NCI-H1694 (cell line): Measurements from ENCODE around the gene SLC22A23.
"Not testable (repeated sequence)": the region's sequence is repeated elsewhere in the genome, so short reads cannot be mapped to it uniquely, and the experiment has no call there.

Source experiments
- DNase-seq: peaks from one replicate; lab custom pipeline; 2025; lab: John Stamatoyannopoulos, UW

The SLC22A23 gene

DNA sequence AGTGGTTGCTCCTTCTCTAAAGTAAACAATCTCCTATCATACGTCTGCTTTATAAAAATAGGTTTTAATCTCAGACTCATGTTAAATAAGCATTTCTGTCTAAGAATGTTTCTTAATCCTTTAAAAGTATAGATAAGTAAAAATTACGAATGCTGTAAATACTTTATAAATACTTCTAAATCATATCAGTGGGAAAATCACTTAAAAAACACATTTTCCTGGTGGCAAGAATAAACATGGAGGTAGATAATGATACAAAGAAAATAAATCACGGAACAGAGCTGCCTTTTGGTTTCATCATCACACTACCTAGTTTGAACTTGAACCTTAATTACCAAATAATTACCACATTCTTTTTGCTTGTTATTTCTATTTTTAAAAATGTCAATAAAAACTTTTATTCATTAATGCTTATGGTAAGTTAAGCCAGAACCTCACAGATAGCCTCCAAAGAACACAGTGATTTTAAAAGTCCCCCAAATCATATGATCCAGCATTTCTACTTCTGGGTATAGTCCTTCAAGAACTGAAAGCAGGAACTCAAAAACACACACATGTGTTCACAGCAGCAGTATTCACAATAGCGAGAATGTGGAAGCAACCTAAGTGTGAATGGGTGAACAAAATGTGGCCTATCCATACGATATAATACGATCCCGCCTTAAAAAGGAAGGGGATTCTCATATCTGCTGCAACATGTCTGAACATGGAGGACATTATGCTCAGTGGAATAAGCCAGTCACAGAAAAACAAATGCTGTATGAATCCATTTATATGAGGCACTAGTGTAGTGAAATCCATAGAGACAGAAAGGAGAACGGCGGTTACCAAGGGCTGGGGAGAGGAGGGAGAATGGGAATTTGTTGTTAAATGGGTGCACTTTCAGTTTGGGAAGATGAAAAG is 72.4 kb downstream of the SLC22A23 start:
- no peak for DNase-seq

GRCh38 chr6:3383525-3383924 is 73.3 kb downstream of the SLC22A23 start:
- DNase-seq: no peak

DNA sequence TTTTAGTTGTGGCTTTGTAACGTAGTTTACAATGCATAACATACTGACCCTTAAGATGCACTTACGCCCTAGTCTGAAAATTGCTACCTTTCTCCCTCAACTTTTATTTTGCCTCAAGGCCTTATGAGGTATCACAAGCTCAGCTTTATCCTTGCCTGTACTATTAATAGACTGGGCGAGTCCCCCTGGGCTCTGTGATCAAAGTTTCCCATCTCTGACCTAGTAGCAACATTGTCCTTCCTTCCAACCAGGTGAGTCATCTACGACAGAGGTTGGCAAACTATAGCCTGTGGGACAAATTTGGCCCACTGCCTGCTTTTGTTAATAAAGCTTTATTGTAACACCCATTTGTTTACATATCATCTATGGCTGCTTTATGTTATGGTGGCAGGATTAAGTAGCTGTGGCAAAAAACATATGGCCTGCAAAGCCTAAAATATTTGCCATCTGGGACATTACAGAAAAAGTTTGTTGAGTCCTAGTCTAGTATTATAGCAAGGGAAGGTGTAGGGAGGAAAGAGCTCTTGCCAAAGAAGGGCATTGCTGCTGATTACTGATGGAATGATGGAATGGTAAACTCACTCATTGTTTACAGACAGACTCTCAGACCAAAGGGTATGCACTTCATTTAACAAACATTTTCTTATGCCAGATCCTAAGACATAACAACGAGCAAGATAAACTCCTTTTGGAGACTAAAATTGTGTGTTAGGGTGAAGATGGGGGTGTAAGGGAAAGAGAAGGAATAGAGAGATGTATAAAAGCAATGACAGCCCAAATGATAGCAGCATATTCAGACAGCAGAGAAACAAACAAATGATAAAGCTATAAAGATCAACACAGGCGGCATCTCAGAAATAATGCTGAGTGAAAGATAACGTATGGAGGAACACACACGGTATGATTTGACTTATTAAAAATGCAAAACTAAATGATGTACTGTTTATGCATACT is 74.2 kb downstream of the SLC22A23 start:
- DNase-seq: no peak

- DNase-seq: peak; percentile 62
Measured at GRCh38 chr6:3381233-3381921, 75.5 kb downstream of the SLC22A23 start.

DNA sequence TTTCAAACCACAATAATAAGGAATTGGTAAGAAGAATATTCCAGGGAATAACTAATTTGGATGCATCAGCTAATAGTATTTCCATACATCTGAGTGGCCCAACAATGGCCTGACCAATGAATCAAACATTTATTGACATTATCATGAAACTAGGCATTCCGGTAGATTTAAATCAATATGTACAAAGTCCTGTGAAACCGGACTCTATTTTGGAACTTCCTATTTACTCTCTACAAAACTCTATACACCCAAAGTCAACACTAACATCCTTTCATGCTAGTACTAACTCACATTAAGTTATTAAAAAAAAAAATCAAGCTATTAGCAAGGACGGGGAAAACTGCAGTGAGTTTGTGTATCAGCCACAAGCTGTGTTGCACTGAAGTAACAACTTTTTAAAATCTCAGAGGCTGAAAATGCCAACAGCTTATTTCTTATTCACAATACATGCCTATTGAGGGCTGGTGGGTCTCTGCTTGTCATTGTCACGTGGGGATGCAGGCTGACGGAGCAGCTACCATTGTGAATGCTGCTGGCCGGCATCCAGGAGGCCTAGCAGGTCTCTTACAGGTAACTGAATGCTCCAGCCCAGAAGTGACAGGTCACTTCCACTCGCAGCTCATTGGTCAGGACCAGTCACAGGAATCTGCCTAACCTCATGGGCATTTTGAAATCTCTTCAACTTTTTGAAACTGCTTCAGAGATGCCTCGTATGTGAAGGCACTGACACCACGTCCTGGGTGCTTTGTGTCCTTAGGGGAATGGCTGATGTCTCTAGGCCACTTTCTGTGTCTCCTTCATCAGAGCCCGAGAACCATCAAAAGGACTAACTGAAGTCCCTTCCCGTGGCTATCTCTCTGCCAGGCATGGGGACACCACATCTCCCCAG is 76.3 kb downstream of the SLC22A23 start:
- DNase-seq: no peak

DNA sequence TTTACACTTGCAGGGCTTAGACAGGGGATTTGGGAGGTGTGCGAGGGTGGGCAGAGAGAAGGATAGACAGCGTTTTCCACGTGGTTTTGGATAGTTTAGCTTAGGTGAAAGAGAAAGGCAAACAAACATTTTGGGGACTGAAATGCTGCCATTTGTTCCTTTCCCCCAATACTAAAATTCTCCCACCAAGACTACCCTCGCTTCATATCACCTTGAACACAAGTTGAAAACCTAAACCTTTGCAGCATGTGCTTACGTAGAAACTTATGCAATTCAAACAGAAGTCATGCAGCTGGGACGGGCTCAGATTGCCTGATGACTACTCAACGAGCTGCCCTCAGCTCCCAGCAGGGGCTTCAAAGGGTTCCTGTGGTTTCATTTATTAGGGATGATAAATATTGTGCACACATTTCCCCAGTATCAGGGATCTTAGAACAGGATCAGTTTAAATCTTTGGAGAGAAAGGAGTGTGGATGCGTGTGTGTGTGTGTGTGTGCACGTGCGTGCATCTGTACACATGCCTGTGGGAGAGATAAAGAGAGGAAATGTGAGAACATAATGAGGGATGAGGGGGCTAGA is 77.3 kb downstream of the SLC22A23 start:
- DNase-seq: no peak

- not testable (repeated sequence) for DNase-seq
Measured at GRCh38 chr6:3378808-3379207, 78.0 kb downstream of the SLC22A23 start.

DNA sequence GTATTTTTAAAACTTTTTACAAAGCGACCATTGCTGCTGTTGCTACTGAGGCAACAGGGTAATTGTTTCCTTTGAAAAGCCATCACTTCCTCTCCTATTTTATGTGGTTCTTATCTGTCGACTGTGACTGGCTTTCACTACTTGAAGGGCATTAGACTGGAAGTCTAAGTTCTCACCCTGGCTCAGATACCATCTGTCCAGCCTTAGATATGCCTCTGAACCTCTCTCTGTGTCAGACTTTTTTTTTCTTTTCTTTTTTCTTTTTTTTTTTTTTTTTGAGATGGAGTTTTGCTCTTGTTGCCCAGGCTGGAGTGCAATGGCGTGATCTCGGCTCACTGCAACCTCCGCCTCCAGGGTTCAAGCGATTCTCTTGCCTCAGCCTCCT is 78.5 kb downstream of the SLC22A23 start:
- not testable (repeated sequence) for DNase-seq

DNA sequence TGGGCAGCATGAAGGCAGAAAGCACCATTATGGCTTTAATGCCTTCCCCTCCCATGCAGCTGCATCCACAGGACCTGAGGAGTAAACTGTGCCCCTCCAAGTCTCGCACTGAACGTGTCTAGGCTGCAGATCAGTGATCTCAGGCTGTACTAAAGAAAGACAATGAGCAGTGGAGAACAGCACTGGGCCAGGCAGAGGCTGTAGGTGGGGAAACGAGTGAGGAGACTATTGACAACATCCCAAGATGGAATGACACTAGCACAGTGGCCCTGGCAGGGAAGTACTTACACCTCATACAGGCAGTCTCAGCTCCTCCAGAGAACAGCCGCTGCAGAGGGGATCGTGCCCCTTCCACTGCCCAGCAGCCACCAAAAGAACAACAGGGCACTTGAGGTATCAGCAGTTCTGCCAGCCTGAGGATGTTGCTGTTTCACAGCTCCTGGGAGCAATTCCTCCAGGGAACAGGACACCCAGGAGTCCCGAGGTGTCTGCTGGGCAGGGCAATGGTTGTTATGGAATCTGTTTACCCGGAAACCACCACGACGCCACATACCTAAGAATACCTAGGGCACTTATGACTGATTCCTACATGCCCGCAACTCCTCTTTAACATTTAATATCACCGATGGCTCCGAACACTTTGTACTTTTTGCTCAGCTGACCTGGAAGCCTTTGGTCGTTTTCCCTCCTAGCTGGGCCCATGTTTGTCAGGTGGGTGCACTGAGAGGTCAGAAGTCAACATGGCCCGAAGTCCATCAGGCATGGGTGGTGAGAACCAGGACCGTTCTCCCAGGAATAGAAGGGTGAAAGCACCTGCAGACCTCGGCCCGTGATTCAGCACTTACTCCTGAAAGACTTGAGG is 79.1 kb downstream of the SLC22A23 start:
- DNase-seq: no peak

GRCh38 chr6:3376893-3377535 is 79.8 kb downstream of the SLC22A23 start:
- DNase-seq: peak; percentile 67

GRCh38 chr6:3376064-3376463 is 80.8 kb downstream of the SLC22A23 start:
- no peak for DNase-seq

DNA sequence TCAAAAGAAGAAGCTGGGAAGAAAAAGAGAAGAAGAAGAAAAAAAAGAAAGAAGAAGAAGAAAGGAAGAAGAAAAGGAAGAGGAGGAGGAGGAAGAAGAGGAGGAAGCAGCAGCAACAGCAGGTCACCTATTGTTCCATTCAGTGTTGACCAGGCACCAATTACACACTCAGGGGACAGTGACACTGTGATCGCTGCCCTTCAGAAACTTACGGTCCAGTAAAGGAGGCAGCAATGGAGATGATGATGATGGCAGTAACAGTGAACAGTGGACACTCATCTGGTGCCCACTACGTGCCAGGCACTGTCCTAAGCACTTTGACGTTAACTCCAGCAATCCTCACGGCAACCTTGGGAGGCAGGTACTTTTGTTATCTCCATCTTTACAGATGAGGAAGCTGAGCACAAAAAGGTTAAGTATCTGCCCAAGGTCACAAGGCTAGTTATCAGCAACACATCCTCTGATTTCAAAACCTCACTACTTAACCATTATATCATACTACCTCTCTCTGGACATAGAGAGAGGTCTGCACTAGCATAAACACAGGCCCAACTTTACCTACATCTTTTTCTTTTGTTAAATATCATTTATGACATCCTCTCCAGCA is 83.2 kb downstream of the SLC22A23 start:
- no peak for DNase-seq

DNA sequence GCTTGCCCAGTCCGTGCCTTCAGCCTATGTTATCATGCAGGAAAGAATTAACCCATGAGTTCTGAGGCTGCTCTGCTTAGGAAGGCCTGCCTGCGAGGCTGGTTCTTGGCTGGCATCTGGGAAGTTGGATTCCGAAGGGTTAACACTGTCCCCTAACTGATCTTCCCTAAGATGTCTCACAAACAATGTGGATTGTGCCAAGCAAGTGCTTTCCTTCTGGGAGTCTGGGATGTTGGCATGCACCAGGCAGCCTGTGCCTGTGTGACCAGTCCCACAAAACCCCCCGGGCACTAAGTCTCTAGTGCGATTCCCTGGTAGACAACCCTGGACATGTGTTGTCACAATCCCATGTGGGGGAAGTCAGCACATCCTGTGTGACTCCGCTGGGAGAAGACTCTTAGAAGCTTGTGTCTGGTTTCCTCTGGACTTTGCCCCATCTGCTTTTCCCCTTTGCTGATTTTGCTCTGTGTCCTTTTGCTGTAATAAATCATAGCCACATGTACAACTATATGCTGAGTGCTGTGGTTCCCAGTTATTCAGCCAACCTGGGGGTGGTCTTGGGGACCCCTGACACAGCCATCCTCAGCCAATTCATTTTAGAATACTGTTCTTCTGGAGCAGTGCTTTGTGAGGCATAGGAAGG is 83.8 kb downstream of the SLC22A23 start:
- DNase-seq: no peak

DNA sequence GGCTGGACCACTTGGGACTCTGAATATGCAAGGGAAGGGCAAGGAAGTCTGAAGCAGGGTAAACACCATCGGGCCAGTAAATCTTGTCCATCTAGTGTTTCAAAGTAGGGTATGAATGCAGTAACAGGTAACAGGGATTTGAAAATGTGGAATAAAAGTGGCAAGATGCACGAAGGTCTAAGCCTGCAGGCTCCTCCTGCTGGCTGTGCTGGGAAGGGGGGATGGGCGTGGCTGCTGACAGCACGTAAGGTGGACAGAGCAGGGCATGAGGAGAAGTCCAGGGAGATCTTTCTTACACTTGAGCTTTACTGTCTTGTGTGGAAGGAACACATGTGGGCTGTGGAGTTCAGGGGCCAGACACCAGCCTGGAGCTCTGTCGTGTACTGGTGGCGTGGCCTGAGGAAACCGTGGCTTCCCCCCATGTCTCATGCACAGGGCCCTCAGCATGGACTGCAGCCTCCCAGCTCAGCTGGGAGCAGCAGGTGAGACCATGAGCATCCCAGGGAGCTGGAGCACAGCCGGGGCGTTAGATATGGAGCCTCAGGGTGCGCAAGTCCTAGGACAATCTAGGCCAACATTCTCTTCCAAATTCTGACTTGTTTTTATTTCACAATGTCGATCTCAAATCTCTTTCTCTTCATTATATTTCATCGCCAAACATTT is 84.5 kb downstream of the SLC22A23 start:
- DNase-seq: no peak

DNA sequence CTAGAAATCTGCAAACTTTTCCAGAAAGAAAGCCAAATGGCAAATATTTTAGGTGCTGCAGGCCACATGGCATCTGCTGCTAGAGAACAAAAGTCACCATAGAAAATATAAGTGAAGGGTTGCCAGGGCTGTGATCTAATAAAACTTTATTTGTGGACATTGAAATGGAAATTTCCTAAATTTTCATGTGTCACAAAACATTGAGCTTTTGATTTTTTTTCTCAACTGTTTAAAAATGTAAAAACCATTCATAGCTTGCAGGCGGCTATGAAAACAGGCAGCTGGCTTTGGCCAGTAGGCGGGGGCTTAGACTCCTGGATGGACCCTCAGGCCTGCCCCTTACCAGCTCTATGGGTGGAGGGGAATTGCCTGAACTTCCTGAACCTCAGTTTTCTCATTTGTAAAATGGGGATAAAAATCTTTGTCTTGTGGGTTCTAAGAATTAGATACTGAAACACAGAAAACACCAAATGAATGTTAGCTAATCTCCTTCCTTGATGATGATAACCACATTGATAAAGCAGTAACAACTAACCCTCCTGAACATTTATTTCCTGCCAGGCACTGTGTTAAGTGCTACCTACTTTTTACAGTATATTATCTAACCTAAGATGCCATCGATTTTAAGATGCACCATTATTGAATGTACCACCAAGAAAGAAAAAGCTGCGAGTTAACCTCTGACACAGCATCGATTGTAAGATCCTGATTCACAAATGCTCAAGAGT is 85.5 kb downstream of the SLC22A23 start:
- no peak for DNase-seq

DNA sequence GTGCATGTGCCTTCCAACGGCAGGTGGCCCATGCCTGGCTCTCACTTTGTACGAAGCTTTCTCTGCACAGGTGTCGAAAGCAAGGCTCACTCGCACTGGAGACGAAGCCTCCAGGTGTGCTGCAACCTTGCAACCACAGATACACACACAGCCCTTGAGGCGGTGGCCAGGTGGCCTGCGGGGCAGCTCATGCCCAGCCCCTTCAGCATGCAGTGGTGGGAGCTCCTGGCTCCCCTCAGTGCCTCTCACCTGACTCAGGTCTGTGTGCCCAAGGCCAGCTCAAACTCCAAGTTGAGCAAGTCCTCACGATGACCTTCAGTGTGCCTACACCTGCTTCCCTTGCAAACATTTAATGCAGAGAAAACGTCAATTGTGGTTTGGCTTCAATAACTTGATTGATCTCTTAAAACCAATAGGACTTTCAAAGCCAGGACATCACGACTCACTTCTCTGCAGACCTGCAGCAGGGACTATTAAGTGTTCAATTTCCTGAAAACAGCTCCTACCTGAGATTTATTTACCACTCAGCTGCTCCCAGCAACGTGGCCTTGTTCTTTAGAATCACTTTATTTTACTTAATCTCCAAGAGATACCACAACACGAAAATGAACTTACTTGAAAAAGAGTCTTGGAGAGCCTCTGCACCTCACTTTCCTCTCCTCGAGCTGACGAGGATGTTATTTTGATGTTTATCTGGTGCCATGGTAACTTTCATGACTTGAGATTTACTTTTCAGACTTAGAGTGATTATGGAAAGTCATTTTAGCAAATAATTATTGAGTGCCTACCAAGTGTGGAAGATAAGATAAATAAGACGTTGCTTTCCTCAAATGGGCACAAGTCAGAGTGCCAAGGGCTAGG is 86.3 kb downstream of the SLC22A23 start:
- no peak for DNase-seq
